Stimulated activated effector memory CD8-positive, alpha-beta T cell treated with anti-CD3 and anti-CD28 coated beads, Interleukin-12 subunit alpha, Interleukin-12 subunit beta, amount 100 ng/mL, for 72 hours (primary cell): ENCODE measurements around the gene USP27X.

Source experiments
- ATAC-seq: fragments of 150-1000 bp; cut with Tn5 transposase; 2 replicates; pipeline ENCODE4 v1.10.0; 2021
- DNase-seq, 2 donors: peaks; one replicate each; pipeline ENCODE4 v3.0.0; 2021 to 2022; ENCODE audit warnings: low spot score in 2 of 2
- H3K27ac Mint-ChIP-seq: one replicate; pipeline ENCODE4 v1.8.0; 2022; ENCODE audit warnings: mild to moderate bottlenecking, mixed read lengths
- H3K36me3 Mint-ChIP-seq: one replicate; pipeline ENCODE4 v1.8.0; 2022; ENCODE audit warnings: mild to moderate bottlenecking, mixed read lengths
- H3K4me1 Mint-ChIP-seq: one replicate; pipeline ENCODE4 v1.8.0; 2022; ENCODE audit warnings: mixed read lengths
- H3K4me3 Mint-ChIP-seq: one replicate; pipeline ENCODE4 v1.8.0; 2022; ENCODE audit warnings: mild to moderate bottlenecking, mixed read lengths
- H3K9me3 Mint-ChIP-seq: one replicate; pipeline ENCODE4 v1.8.0; 2022; ENCODE audit warnings: mixed read lengths

USP27X gene

DNA sequence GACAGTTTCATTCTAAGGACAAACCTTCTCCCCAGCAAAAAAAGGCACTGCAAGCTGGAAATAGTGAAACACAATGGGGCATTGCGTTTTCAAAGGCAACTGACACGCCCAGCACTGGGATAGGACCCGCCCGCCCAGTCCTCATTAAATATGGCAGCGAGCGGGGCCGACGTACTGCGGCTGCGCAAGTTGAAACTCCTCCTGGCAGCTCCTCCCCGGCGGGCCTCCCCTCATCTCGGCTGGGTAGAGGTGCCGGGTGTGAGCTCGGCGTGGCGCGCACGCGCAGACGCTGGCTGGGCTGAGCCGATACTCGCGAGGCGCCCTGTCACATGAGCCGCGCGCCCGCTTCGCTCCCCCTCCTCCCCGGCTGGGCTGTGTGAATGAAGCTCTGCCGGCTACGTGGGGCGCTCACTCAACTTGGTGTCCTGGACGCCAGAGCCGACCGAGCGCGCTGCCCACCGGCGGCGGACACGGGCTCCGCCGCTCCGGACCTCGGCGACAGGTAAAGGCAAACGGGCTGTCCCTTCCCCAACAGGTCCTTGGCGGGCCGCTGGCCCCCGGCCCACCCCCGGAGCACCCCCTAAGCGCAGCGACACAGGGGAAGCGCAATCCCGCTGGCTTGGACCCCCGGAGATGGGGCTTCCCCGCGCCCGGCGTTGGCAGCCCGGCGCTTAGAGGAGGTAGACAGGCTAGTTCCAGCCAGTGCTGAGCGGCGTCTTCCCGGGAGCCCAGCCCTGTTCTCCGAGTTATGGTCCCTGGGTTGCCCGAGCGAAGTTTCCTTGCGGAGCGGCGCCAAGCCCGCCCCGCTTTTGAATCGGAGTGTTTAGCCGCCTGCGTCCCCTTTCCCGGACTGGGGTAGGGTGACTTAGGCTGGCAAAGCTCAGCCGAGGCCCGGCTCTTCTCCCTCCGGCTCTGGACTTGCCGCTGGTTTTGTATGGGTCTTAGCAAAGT lies 43.3 kb downstream of the USP27X start, which contains the start of gene CLCN5:
Gene CLCN5, plus strand, starts transcription at position 306 of the 951 bp plus-strand sequence. CDS start 2,703 bp downstream, outside the sequence.
- Mint-ChIP-seq H3K27ac (peak within 1 kb of the TSS; percentile 14), H3K9me3 (no peaks in the 10 kb centered on the region), H3K36me3 (no peaks in the 10 kb centered on the region), H3K4me1 (no peaks in the 10 kb centered on the region), H3K4me3 (peak within 1 kb of the TSS; percentile 70)
- peak; percentile 99 for ATAC-seq
- DNase-seq, result peak; percentile 76 to 90

- Mint-ChIP-seq H3K4me1 (no peaks in the 10 kb centered on the region), H3K36me3 (no peaks in the 10 kb centered on the region), H3K9me3 (no peaks in the 10 kb centered on the region), H3K27ac (no peak overlapping the region), H3K4me3 (no peak overlapping the region)
- DNase-seq (no peak), ATAC-seq (no peak)
Observed at GRCh38 chrX:49925176-49925575, 45.9 kb downstream of the USP27X start.

- Mint-ChIP-seq H3K4me1 (no peaks in the 10 kb centered on the region), H3K9me3 (no peaks in the 10 kb centered on the region), H3K27ac (no peak overlapping the region), H3K4me3 (no peak overlapping the region), H3K36me3 (no peaks in the 10 kb centered on the region)
- DNase-seq (no peak), ATAC-seq (no peak)
Observed at GRCh38 chrX:49930039-49930438, 50.8 kb downstream of the USP27X start.
